Transverse colon (tissue), 4 donors: ENCODE measurements around the gene SLC25A18.

Source experiments
- CTCF ChIP-seq, 5 experiments: fragments of 200-600 bp in 3 of 5; fragments of 450-650 bp in 2 of 5; sonication (generic) in 3 of 5; IDR thresholded peaks; 1 replicate in 2 of 5; 2 replicates in 3 of 5; pipeline ENCODE4 v1.5.1; 2016 to 2017; ENCODE audit warnings: antibody characterized with exemption in 5 of 5, inconsistent platforms in 3 of 5, mild to moderate bottlenecking in 2 of 5, moderate library complexity in 1 of 5
- EP300 ChIP-seq: sonication (generic); formaldehyde crosslinking; IDR thresholded peaks from one replicate; pipeline ENCODE4 v1.6.1; 2017; ENCODE audit warnings: antibody characterized with exemption, low read depth
- POLR2A ChIP-seq: fragments of 450-650 bp; IDR thresholded peaks from one replicate; pipeline ENCODE4 v1.6.1; 2016; ENCODE audit warnings: antibody characterized with exemption, mild to moderate bottlenecking, moderate library complexity
- POLR2AphosphoS5 ChIP-seq, 3 donors: sonication (generic); formaldehyde crosslinking; IDR thresholded peaks; one replicate each; pipeline ENCODE4 v1.6.1; 2016; ENCODE audit warnings: antibody characterized with exemption in 3 of 3

GRCh38 chr22:17592201-17592600 is 28.9 kb downstream of the SLC25A18 start:
- TF ChIP-seq POLR2AphosphoS5 (IDR thresholded peaks at IDR 0.05) (no peak), CTCF (IDR thresholded peaks at IDR 0.05) (no peak), EP300 (no peak), POLR2A (no peak)
